Neutrophil (primary cell): Measurements from ENCODE around the gene ITIH3.

Experiments used
- H3K27ac ChIP-seq: fragments of 200-600 bp; sonication (generic); 2 replicates; pipeline ENCODE4 v1.5.1; 2016; ENCODE audit warnings: mild to moderate bottlenecking, moderate library complexity
- H3K27me3 ChIP-seq: fragments of 200-600 bp; sonication (generic); 2 replicates; pipeline ENCODE4 v1.6.0; 2016; ENCODE audit warnings: mild to moderate bottlenecking
- H3K36me3 ChIP-seq: fragments of 200-600 bp; sonication (generic); 2 replicates; pipeline ENCODE4 v1.5.1; 2017
- H3K4me1 ChIP-seq, 2 experiments: fragments of 200-600 bp in 1 of 2; sonication (generic) in 1 of 2; 1 replicate in 1 of 2; 2 replicates in 1 of 2; pipeline versions ENCODE4 v1.5.1 to v1.6.1; 2013 to 2016; ENCODE audit warnings: low read depth in 1 of 2, low read length in 1 of 2, mild to moderate bottlenecking in 1 of 2, moderate library complexity in 1 of 2; ENCODE audit not compliant: control insufficient read depth in 1 of 2, insufficient read depth in 1 of 2
- H3K4me3 ChIP-seq, 2 experiments: fragments of 200-600 bp in 1 of 2; sonication (generic) in 1 of 2; 1 replicate in 1 of 2; 2 replicates in 1 of 2; pipeline ENCODE4 v1.5.1; 2013 to 2016; ENCODE audit warnings: low read depth in 1 of 2, low read length in 1 of 2, mild to moderate bottlenecking in 1 of 2, moderate library complexity in 1 of 2
- H3K9me3 ChIP-seq: fragments of 200-600 bp; sonication (generic); 2 replicates; pipeline ENCODE4 v1.5.1; 2016
- CTCF ChIP-seq: fragments of 200-600 bp; sonication (generic); IDR thresholded peaks from 2 replicates; pipeline ENCODE4 v1.5.1; 2016; ENCODE audit warnings: antibody characterized with exemption

ITIH3 gene

GRCh38 chr3:52811452-52812011 lies 16.9 kb downstream of the ITIH3 start:
- Histone ChIP-seq H3K4me1 (no peaks in the 10 kb centered on the region), H3K36me3 (peaks cover 19% of the 10 kb centered on the region), H3K9me3 (no peaks in the 10 kb centered on the region), H3K4me3 (no peak overlapping the region), H3K27ac (no peak overlapping the region), H3K27me3 (no peaks in the 10 kb centered on the region)
- TF ChIP-seq CTCF: no peak

- Histone ChIP-seq H3K4me1 (no peaks in the 10 kb centered on the region), H3K4me3 (no peak overlapping the region), H3K27me3 (no peaks in the 10 kb centered on the region), H3K9me3 (no peaks in the 10 kb centered on the region), H3K36me3 (peaks cover 36% of the 10 kb centered on the region), H3K27ac (no peak overlapping the region)
- TF ChIP-seq CTCF: no peak
Observed at GRCh38 chr3:52813810-52814209, 19.2 kb downstream of the ITIH3 start.

GRCh38 chr3:52816199-52816598 lies 21.6 kb downstream of the ITIH3 start:
- no peaks in the 10 kb centered on the region for H3K9me3 ChIP-seq
- TF ChIP-seq CTCF: no peak
- no peaks in the 10 kb centered on the region for H3K27me3 ChIP-seq
- H3K4me1 ChIP-seq: no peaks in the 10 kb centered on the region
- no peak overlapping the region for H3K27ac ChIP-seq
- H3K4me3 ChIP-seq: no peak overlapping the region
- peaks cover 59% of the 10 kb centered on the region for H3K36me3 ChIP-seq

GRCh38 chr3:52816654-52817053 lies 22.1 kb downstream of the ITIH3 start:
- no peak for TF ChIP-seq CTCF
- Histone ChIP-seq H3K4me3 (no peak overlapping the region), H3K27me3 (no peaks in the 10 kb centered on the region), H3K27ac (no peak overlapping the region), H3K4me1 (no peaks in the 10 kb centered on the region), H3K9me3 (no peaks in the 10 kb centered on the region), H3K36me3 (peaks cover 64% of the 10 kb centered on the region)

- no peaks in the 10 kb centered on the region for H3K27me3 ChIP-seq
- TF ChIP-seq CTCF: no peak
- H3K27ac ChIP-seq: no peak overlapping the region
- H3K9me3 ChIP-seq: no peaks in the 10 kb centered on the region
- H3K36me3 ChIP-seq: peaks cover 68% of the 10 kb centered on the region
- no peaks in the 10 kb centered on the region for H3K4me1 ChIP-seq
- no peak overlapping the region for H3K4me3 ChIP-seq
Observed at GRCh38 chr3:52817221-52817620, 22.6 kb downstream of the ITIH3 start.

GRCh38 chr3:52817860-52818259 lies 23.3 kb downstream of the ITIH3 start:
- Histone ChIP-seq H3K27me3 (no peaks in the 10 kb centered on the region), H3K36me3 (peaks cover 74% of the 10 kb centered on the region), H3K9me3 (no peaks in the 10 kb centered on the region), H3K4me1 (no peaks in the 10 kb centered on the region), H3K27ac (no peak overlapping the region), H3K4me3 (no peak overlapping the region)
- TF ChIP-seq CTCF: no peak
